GM13976 (cell line): ENCODE results near the gene RABGGTA.
A peak's percentile ranks its signal among the peaks of the same experiment; 100 is the strongest.

Source experiments
- DNase-seq: peaks from one replicate; pipeline ENCODE4 v3.0.0; 2012; ENCODE audit warnings: low spot score
- in situ Hi-C: fragments of 300-500 bp; cut with MboI; formaldehyde crosslinking; loops from one replicate; pipeline ENCODE4 v1.12.0; 2022; ENCODE audit warnings: low sequenced_read_pairs, mixed read lengths, inconsistent platforms; ENCODE audit not compliant: unreplicated experiment
- TF ChIP-seq, protein P1 (sequence below): IDR thresholded peaks from 2 replicates; pipeline ENCODE4 v1.5.1; 2012; ENCODE audit warnings: borderline replicate concordance, mild to moderate bottlenecking; ENCODE audit not compliant: insufficient read depth; ENCODE audit errors: extremely low read depth, missing control alignments, control extremely low read depth

RABGGTA gene, protein sequence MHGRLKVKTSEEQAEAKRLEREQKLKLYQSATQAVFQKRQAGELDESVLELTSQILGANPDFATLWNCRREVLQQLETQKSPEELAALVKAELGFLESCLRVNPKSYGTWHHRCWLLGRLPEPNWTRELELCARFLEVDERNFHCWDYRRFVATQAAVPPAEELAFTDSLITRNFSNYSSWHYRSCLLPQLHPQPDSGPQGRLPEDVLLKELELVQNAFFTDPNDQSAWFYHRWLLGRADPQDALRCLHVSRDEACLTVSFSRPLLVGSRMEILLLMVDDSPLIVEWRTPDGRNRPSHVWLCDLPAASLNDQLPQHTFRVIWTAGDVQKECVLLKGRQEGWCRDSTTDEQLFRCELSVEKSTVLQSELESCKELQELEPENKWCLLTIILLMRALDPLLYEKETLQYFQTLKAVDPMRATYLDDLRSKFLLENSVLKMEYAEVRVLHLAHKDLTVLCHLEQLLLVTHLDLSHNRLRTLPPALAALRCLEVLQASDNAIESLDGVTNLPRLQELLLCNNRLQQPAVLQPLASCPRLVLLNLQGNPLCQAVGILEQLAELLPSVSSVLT

DNA sequence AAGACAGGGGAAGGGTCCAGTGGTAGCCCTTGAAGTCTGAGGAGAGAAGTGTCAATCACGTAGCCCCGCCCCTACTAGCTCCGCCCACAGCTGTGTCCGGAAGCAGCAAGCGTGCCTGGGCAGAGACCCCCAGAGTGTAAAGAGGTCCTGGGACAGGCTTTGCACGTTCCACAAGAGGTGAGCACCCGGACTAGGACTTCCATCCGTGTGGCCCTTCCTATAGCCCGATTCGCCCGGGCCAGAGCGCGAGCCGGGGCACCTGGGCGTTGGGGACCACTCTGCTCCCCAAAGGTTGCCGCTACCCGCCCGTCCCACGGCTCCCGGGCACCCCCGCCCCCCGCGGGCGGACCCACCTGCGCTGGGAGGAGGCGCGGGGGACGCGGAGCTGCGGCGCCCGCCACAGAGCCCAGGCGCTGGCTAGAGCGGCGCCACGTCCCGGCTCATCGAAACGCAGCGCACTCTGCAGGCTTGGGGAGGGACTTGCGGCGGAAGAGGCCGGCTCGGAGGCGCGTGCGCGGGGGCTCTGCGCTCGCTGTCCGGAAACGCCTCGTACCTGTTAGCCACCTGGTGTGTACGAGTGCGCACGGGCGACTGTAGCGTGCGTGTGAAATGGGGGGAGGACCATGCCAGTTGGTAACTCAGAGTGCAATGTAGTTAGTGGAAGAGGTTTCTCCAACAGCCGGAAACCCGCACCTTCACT is at the start of gene RABGGTA:
Gene RABGGTA, minus strand, starts transcription at position 464 of the 700 bp plus-strand sequence. CDS start 482 bp downstream, outside the sequence.
- in situ Hi-C loops = no loop called here

DNA sequence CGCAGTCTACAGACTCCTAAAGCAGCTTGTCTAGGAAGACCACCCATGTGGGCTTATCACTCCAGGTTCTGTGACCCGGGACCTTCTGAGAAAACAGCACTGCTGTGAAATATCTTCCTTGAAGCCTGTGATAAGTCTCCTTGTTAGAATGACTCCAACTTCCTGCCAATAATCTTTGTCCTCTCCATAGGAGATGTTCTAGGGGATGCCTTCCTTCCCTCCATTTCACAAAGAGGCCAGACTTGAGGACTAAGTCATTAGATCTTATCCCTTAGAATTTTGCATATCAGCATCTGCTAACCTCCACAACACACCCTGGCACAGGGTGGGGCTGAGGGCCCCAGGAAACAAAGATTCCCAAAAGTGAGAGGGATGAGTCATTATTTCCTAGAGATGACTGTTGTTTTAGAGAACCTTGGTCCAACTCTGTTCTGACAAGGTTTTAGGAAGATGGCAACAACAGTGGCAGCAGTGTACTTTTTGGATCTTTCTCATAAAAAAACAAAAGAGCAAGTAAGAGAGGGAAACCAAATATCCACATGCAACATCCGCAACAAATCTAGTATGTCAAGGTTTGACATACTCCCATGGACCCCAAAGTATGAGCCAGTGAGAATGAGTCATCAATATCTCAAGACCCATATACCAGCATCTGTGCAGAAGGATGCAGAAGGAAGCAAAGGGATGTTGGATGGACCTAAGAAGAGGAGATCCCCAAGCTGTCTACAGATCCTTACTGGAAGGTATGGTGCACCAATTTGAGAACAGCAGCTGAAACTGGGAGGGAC is 45.9 kb upstream of the RABGGTA start:
- no peak for DNase-seq
- TF ChIP-seq, protein P1, sequence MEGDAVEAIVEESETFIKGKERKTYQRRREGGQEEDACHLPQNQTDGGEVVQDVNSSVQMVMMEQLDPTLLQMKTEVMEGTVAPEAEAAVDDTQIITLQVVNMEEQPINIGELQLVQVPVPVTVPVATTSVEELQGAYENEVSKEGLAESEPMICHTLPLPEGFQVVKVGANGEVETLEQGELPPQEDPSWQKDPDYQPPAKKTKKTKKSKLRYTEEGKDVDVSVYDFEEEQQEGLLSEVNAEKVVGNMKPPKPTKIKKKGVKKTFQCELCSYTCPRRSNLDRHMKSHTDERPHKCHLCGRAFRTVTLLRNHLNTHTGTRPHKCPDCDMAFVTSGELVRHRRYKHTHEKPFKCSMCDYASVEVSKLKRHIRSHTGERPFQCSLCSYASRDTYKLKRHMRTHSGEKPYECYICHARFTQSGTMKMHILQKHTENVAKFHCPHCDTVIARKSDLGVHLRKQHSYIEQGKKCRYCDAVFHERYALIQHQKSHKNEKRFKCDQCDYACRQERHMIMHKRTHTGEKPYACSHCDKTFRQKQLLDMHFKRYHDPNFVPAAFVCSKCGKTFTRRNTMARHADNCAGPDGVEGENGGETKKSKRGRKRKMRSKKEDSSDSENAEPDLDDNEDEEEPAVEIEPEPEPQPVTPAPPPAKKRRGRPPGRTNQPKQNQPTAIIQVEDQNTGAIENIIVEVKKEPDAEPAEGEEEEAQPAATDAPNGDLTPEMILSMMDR = no peak
- in situ Hi-C loops = no loop called here

More for the DNA sequence above, at the start of gene RABGGTA:
- DNase-seq = peak; percentile 96
- TF ChIP-seq, protein P1 = peak; percentile 93

DNA sequence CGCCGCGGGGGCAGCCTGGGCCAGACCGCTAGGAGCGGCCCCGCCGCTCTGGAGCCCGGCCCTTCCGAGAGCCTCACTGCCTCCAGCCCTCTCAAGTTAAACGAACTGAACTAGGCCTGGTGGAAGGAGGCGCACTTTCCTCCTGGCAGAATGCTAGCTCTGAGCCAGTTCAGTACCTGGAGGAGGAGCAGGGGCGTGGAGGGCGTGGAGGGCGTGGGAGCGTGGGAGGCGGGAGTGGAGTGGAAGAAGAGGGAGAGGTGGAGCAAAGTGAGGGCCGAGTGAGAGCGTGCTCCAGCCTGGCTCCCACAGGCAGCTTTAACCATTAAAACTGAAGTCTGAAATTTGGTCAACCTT is 45.2 kb upstream of the RABGGTA start:
- DNase-seq = no peak
- TF ChIP-seq, protein P1 = no peak
- in situ Hi-C loops = no loop called here

DNA sequence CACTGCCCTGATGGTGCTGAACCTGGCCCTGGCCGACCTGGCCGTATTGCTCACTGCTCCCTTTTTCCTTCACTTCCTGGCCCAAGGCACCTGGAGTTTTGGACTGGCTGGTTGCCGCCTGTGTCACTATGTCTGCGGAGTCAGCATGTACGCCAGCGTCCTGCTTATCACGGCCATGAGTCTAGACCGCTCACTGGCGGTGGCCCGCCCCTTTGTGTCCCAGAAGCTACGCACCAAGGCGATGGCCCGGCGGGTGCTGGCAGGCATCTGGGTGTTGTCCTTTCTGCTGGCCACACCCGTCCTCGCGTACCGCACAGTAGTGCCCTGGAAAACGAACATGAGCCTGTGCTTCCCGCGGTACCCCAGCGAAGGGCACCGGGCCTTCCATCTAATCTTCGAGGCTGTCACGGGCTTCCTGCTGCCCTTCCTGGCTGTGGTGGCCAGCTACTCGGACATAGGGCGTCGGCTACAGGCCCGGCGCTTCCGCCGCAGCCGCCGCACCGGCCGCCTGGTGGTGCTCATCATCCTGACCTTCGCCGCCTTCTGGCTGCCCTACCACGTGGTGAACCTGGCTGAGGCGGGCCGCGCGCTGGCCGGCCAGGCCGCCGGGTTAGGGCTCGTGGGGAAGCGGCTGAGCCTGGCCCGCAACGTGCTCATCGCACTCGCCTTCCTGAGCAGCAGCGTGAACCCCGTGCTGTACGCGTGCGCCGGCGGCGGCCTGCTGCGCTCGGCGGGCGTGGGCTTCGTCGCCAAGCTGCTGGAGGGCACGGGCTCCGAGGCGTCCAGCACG is 44.6 kb upstream of the RABGGTA start:
- no peak for DNase-seq
- TF ChIP-seq, protein P1 = no peak
- in situ Hi-C loops = no loop called here

DNA sequence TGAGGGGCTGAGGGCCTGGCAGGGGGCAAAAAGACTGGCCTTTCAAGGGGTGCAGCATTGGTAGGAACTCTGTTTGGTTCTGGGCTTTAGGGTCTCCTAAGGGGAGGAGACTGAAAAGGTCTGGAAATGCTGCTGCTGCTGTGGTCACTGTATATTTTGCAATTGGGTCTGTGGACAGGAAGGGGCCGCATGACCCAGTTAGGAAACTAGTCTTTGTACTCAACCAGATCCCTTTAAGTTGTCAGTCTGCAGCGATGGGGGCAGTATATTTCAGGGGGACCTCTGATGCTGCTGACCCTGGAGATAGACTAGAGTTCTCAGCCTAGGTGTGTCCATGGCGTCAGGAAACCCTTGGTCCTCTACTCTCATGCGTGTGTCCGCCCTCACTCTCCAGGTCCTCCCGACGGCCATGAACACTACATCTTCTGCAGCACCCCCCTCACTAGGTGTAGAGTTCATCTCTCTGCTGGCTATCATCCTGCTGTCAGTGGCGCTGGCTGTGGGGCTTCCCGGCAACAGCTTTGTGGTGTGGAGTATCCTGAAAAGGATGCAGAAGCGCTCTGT is 43.9 kb upstream of the RABGGTA start:
- DNase-seq = no peak
- in situ Hi-C loops = no loop called here
- TF ChIP-seq, protein P1 = no peak
